Liver (tissue), 9 donors: ENCODE results near the gene BFSP1. TPM values are rescaled to one million over a fixed set of nuclear protein-coding genes. Genes with fewer than 3 reads are reported as not detected.

Experiments
- DNase-seq: peaks from one replicate; pipeline ENCODE4 v3.0.0-alpha.2; 2017; ENCODE audit warnings: low spot score
- H3K27ac ChIP-seq, 2 donors: one replicate each; pipeline ENCODE4 v1.7.0; 2013; ENCODE audit warnings: inconsistent platforms in 2 of 2, low read length in 2 of 2, control low read depth in 1 of 2, low read depth in 1 of 2, mild to moderate bottlenecking in 1 of 2
- H3K27me3 ChIP-seq, 4 donors: one replicate each; pipeline versions ENCODE4 v1.6.1 to v1.7.0; 2013; ENCODE audit warnings: low read length in 3 of 4, inconsistent platforms in 1 of 4, mild to moderate bottlenecking in 1 of 4, moderate library complexity in 1 of 4; ENCODE audit not compliant: control insufficient read depth in 4 of 4, insufficient read depth in 4 of 4
- H3K36me3 ChIP-seq, 4 donors: one replicate each; pipeline versions ENCODE4 v1.6.1 to v1.7.0; 2013; ENCODE audit warnings: low read length in 3 of 4, mild to moderate bottlenecking in 3 of 4, low read depth in 1 of 4, moderate library complexity in 1 of 4; ENCODE audit not compliant: control insufficient read depth in 4 of 4, insufficient read depth in 3 of 4
- H3K4me1 ChIP-seq, 4 donors: one replicate each; pipeline versions ENCODE4 v1.6.1 to v1.7.0; 2013; ENCODE audit warnings: low read length in 3 of 4, mild to moderate bottlenecking in 3 of 4, moderate library complexity in 1 of 4; ENCODE audit not compliant: control insufficient read depth in 4 of 4, insufficient read depth in 4 of 4
- H3K4me3 ChIP-seq, 3 donors: one replicate each; pipeline versions ENCODE4 v1.6.1 to v1.7.0; 2013; ENCODE audit warnings: low read length in 3 of 3, control low read depth in 1 of 3, low read depth in 1 of 3, mild to moderate bottlenecking in 1 of 3
- H3K9ac ChIP-seq, 2 donors: one replicate each; pipeline ENCODE4 v1.7.0; 2013; ENCODE audit warnings: low read length in 2 of 2, mild to moderate bottlenecking in 2 of 2, moderate library complexity in 2 of 2, control low read depth in 1 of 2, low read depth in 1 of 2
- H3K9me3 ChIP-seq, 4 donors: one replicate each; pipeline versions ENCODE4 v1.6.1 to v1.7.0; 2013; ENCODE audit warnings: low read length in 3 of 4; ENCODE audit not compliant: control insufficient read depth in 4 of 4
- ATF3 ChIP-seq: IDR thresholded peaks from 2 replicates; pipeline ENCODE4 v1.6.1; 2016; ENCODE audit warnings: antibody characterized with exemption
- CTCF ChIP-seq: fragments of 150-350 bp; IDR thresholded peaks from 2 replicates; pipeline ENCODE4 v1.5.1; 2017; ENCODE audit warnings: improper control_type of control experiment, low read depth, low read length; ENCODE audit not compliant: missing input control
- EGR1 ChIP-seq, 2 donors: IDR thresholded peaks; 2 replicates each; pipeline ENCODE4 v1.6.1; 2016 to 2018; ENCODE audit warnings: antibody characterized with exemption in 2 of 2, low read depth in 2 of 2
- FOXA1 ChIP-seq: IDR thresholded peaks from 2 replicates; pipeline ENCODE4 v1.6.1; 2016; ENCODE audit warnings: antibody characterized with exemption
- FOXA2 ChIP-seq: IDR thresholded peaks from 2 replicates; pipeline ENCODE4 v1.6.1; 2016; ENCODE audit warnings: antibody characterized with exemption
- GABPA ChIP-seq, 2 donors: IDR thresholded peaks in 1 of 2; conservative IDR thresholded peaks in 1 of 2; 2 replicates each; pipeline ENCODE4 v1.6.1; 2016; ENCODE audit warnings: antibody characterized with exemption in 2 of 2, mild to moderate bottlenecking in 1 of 2, moderate library complexity in 1 of 2
- HNF4A ChIP-seq, 2 donors: conservative IDR thresholded peaks; 2 replicates each; pipeline ENCODE4 v1.6.1; 2016; ENCODE audit warnings: antibody characterized with exemption in 2 of 2, mild to moderate bottlenecking in 2 of 2
- HNF4G ChIP-seq: IDR thresholded peaks from 2 replicates; pipeline ENCODE4 v1.6.1; 2016; ENCODE audit warnings: antibody characterized with exemption
- JUND ChIP-seq, 2 donors: IDR thresholded peaks; 2 replicates each; pipeline ENCODE4 v1.6.1; 2016; ENCODE audit warnings: antibody characterized with exemption in 2 of 2
- NR2F2 ChIP-seq: IDR thresholded peaks from 2 replicates; pipeline ENCODE4 v1.6.1; 2016; ENCODE audit warnings: antibody characterized with exemption
- RAD21 ChIP-seq, 2 donors: IDR thresholded peaks; 2 replicates each; pipeline ENCODE4 v1.6.1; 2016; ENCODE audit warnings: antibody characterized with exemption in 2 of 2, mild to moderate bottlenecking in 2 of 2
- REST ChIP-seq: IDR thresholded peaks from 2 replicates; pipeline ENCODE4 v1.6.1; 2016; ENCODE audit warnings: antibody characterized with exemption, mild to moderate bottlenecking
- SP1 ChIP-seq: IDR thresholded peaks from 2 replicates; pipeline ENCODE4 v1.6.1; 2018; ENCODE audit warnings: antibody characterized with exemption, mild to moderate bottlenecking
- TAF1 ChIP-seq: conservative IDR thresholded peaks from 2 replicates; pipeline ENCODE4 v1.6.1; 2016; ENCODE audit warnings: antibody characterized with exemption, mild to moderate bottlenecking
- YY1 ChIP-seq: IDR thresholded peaks from 2 replicates; pipeline ENCODE4 v1.6.1; 2016; ENCODE audit warnings: antibody characterized with exemption, mild to moderate bottlenecking
- WGBS: extraction: QIAGEN DNeasy Blood & Tissue Kit; methylation state at CpG from one replicate; pipeline ENCODE4 v1.1.7; 2013; 5-methylcytosine and 5-hydroxymethylcytosine counted together
- polyA plus RNA-seq, 2 donors: library from polyadenylated mRNA; stranded (reverse) in 1 of 2; unstranded in 1 of 2; fragments of 200-250 nt in 1 of 2; fragments of >200 nt in 1 of 2; fragmentation: Nextera tagmentation in 1 of 2; extraction: Ambion mirVana in 1 of 2; gene quantifications; one replicate each; pipeline versions ENCODE4 v1.2.1 to v1.2.3, GENCODE V29; 2013 to 2015
- total RNA-seq, 2 donors: library from RNA; depleted of rRNA; stranded (reverse); fragments of >200 nt; gene quantifications; one replicate each; pipeline ENCODE4 v1.2.3, GENCODE V29; 2014
- donor health status: healthy.
- donor health status: healthy.
- donor health status: healthy.
- donor health status: healthy.
- donor health status: healthy.

The BFSP1 gene
- under 1 TPM; 0.17 to 0.28 TPM for total RNA-seq
- polyA plus RNA-seq = under 1 TPM; 0.14 to 0.25 TPM

GRCh38 chr20:17530716-17531664 lies at the start of gene BFSP1:
TSS of gene BFSP1 (minus strand) at chr20:17531379. CDS start at chr20:17531329, 50 bp downstream.
- H3K9me3 ChIP-seq = no peaks in the 10 kb centered on the region
- H3K27ac ChIP-seq = peak within 1 kb of the TSS; percentile 8 to 61
- no peaks in the 10 kb centered on the region for H3K36me3 ChIP-seq
- H3K9ac ChIP-seq = peak within 1 kb of the TSS in 1 of 2 donors; percentile 41
- 2% methylated on average over 111 of the region's 111 CpGs for WGBS
- H3K4me3 ChIP-seq = peak within 1 kb of the TSS; percentile 48 to 68 (median 53)
- TF ChIP-seq JUND (IDR thresholded peaks at IDR 0.05) (no peak), TAF1 (no peak), REST (no peak)
- H3K4me1 ChIP-seq = peaks cover 0 to 8% (median 6%) of the 10 kb centered on the region in 4 donors
- no peaks in the 10 kb centered on the region for H3K27me3 ChIP-seq
- DNase-seq = peak; percentile 56

DNA sequence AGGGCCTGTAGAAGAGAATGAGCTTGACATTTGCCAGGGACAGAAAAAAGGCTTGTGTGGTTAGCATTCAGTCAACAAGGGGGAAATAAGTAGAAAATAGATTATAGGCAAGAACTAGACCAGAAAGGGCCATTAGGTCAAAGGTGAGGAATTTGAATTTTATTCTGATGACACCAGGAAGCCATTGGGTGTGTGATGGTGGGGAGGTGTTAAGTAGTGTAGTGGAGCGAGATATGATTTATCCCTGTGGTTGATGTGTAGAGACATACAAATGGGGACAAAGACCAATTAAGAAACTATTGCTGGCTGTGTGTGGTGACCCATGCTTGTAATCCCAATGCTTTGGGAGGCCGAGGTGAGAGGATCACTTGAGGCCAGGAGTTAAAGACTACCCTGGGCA lies 49.7 kb upstream of the BFSP1 start:
- Histone ChIP-seq H3K27me3 (no peaks in the 10 kb centered on the region), H3K9me3 (no peaks in the 10 kb centered on the region), H3K36me3 (peaks cover 0 to 2% (median 0%) of the 10 kb centered on the region in 4 donors), H3K9ac (no peak overlapping the region), H3K27ac (no peak overlapping the region), H3K4me1 (peaks cover 0 to 6% (median 0%) of the 10 kb centered on the region in 4 donors), H3K4me3 (no peak overlapping the region)
- no peak for DNase-seq
- WGBS = 93% methylated on average over 2 of the region's 2 CpGs
- TF ChIP-seq HNF4G (no peak), NR2F2 (peak; percentile 23), HNF4A (conservative IDR thresholded peaks at IDR 0.05) (no peak)

GRCh38 chr20:17579369-17580039 lies 48.3 kb upstream of the BFSP1 start:
- H3K27me3 ChIP-seq = no peaks in the 10 kb centered on the region
- no peak overlapping the region for H3K27ac ChIP-seq
- WGBS = 94% methylated on average over 4 of the region's 4 CpGs
- H3K36me3 ChIP-seq = peaks cover 0 to 2% (median 0%) of the 10 kb centered on the region in 4 donors
- peaks cover 0 to 6% (median 0%) of the 10 kb centered on the region in 4 donors for H3K4me1 ChIP-seq
- DNase-seq = no peak
- no peak overlapping the region for H3K4me3 ChIP-seq
- H3K9ac ChIP-seq = no peak overlapping the region
- no peaks in the 10 kb centered on the region for H3K9me3 ChIP-seq
- TF ChIP-seq FOXA2 (no peak), NR2F2 (no peak), RAD21 (IDR thresholded peaks at IDR 0.05) (no peak), SP1 (no peak), EGR1 (IDR thresholded peaks at IDR 0.05; ENCODE audit: low read depth in 2 of 2) (no peak), CTCF (no peak), GABPA (IDR thresholded peaks at IDR 0.05 in 1 of 2, conservative IDR thresholded peaks at IDR 0.05 in 1 of 2) (no peak), JUND (IDR thresholded peaks at IDR 0.05) (no peak), TAF1 (no peak), REST (no peak), FOXA1 (no peak), ATF3 (no peak), YY1 (no peak)
